Measurements from ENCODE around the gene SACS. TPM values are rescaled to one million over a fixed set of nuclear protein-coding genes. Genes with fewer than 3 reads are reported as not detected.
"Not testable (repeated sequence)": the region's sequence is repeated elsewhere in the genome, so short reads cannot be mapped to it uniquely, and the experiment has no call there.

Gene SACS
- total RNA-seq, 1 experiment from 2014 or later, result 35.7 TPM

- DNase-seq (ENCODE audit: extremely low read depth, low read depth), result no peak
These were observed 110.9 kb downstream of the SACS start for GRCh38 chr13:23322353-23323336.

- peak; percentile 67 for DNase-seq (ENCODE audit: extremely low read depth, low read depth)
These were observed 111.8 kb downstream of the SACS start for GRCh38 chr13:23321535-23322241.

DNA sequence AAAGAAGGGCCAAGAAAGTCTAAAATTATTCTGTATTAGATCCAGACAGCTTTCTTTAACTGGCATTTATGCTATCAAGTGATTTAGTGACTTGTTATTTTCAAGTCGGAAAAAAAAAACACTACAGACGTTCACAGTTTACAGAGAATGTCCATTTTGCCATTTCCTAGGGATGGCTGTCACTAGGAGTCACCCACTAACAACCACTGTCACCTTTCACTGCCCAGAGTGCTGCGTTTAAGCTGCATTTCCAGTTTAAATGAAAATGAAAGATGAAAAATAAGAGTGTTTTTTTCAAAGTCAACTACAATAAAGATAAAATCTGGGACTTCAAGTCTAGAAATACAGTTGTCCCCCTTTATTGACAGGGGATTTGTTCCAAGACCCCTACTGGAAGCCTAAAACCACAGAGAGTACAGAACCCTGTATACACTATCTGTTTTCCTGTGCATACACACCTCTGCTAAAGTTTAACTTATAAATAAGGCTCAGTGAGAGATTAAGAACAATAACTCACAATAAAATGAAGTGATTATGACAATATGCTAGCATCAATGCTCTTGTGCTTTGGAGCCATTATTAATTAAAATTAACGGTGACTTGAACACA, 112.5 kb downstream of the SACS start:
- no peak for DNase-seq (ENCODE audit: extremely low read depth, low read depth)

DNA sequence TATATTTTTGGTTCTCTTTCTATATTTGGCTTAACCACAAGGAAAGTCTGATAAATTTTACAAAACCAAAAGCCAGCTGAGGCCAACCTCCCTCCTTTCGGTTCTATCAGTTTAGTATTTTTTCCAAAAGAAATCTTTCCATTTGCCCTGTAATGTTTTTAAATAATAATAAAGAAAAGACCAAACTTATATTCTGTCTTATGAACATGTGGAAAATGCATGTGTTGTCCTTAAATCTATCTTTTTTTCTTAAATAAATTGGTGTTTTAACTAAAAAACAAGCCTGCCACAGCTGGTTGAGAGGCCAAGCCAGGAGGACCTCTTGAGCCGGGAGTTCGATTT, 113.6 kb downstream of the SACS start:
- no peak for DNase-seq (ENCODE audit: extremely low read depth, low read depth)

GRCh38 chr13:23314837-23315236, 118.7 kb downstream of the SACS start:
- not testable (repeated sequence) for DNase-seq (ENCODE audit: extremely low read depth, low read depth)

DNA sequence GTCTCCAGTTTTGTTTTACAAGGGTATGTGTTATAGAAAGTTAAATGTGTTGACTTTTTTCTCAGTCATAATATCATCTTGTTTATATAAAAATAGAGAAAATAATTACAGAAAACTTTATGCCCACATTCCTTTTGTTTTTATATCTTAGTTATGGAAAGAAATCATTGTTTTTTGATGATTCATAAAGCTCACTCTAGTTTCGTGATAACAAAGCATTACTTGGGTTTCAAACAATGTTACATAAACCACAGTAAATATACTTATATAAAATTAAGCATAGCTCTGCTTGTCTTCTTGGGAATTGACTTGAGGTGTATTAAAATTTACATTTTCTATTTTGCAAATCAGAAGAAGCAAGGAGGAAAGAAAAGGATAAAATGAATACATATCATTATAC, 140.9 kb downstream of the SACS start:
- DNase-seq (ENCODE audit: extremely low read depth, low read depth), result no peak

DNA sequence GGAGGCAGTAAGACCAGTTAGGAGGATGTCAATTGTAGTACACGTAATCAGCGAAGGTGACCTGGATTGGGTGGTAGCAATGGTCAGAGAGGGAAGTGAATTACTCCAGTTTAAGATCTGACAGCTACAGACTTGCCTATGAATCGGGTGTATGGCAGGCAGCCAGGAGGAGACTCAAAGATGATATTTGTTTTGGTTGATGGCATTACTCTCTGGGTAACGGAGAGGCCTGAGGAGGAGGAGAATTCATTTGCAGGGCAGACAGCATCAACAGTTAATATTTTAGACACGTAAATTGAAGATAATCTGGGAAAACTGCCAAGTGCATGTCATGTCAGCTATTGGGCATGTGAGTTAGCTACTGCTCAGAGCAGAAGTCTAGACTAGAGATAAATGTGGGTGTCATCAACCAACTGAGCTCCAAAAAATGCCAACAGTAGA, 143.6 kb downstream of the SACS start:
- no peak for DNase-seq (ENCODE audit: extremely low read depth, low read depth)

GRCh38 chr13:23288995-23289394, 144.5 kb downstream of the SACS start:
- no peak for DNase-seq (ENCODE audit: extremely low read depth, low read depth)

- DNase-seq (ENCODE audit: extremely low read depth, low read depth), result no peak
These were observed 144.9 kb downstream of the SACS start for GRCh38 chr13:23288564-23288963.

DNA sequence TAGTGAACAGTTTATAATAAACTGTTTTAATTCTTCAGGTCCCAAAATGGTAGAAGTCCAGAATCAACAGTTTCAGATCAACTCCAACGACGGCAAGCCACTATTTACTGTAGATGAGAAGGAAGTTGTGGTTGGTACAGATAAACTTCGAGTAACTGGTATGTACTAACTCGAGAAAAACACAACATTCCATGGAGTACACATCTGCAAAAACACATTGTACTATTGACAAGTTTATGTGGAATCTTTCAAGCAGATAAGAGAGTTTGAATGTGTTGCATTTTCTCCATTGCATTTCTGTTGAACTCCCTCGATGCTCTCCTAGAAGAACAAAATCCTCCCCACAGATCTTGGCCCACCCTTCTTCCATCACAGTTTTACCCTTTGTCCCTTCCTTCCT, 154.2 kb downstream of the SACS start:
- no peak for DNase-seq (ENCODE audit: extremely low read depth, low read depth)

Other genes with a start within 250 kb of the SACS start
- 26.5 and 31.3 TPM in 2 replicates for gene TNFRSF19, start 136.7 kb upstream of the SACS start, total RNA-seq (2014; rRNA removed; shearing (Covaris generic))